Neural cell (in vitro differentiated cells): ENCODE results near the gene PERCC1.

Experiments used
- CTCF ChIP-seq: fragments of 450-650 bp; IDR thresholded peaks from 2 replicates; pipeline ENCODE4 v1.5.1; 2014; ENCODE audit warnings: antibody characterized with exemption, mild to moderate bottlenecking, moderate library complexity; ENCODE audit not compliant: poor library complexity, severe bottlenecking
- EP300 ChIP-seq: fragments of 450-650 bp; conservative IDR thresholded peaks from 2 replicates; pipeline ENCODE4 v1.6.1; 2014; ENCODE audit warnings: antibody characterized with exemption, mild to moderate bottlenecking, moderate library complexity; ENCODE audit not compliant: poor library complexity, severe bottlenecking
- MXI1 ChIP-seq: fragments of 450-650 bp; conservative IDR thresholded peaks from 2 replicates; pipeline ENCODE4 v1.6.1; 2014; ENCODE audit warnings: antibody characterized with exemption, mild to moderate bottlenecking; ENCODE audit not compliant: poor library complexity, severe bottlenecking
- POLR2AphosphoS5 ChIP-seq: IDR thresholded peaks from 2 replicates; pipeline ENCODE4 v1.6.1; 2012
- RAD21 ChIP-seq: fragments of 450-650 bp; conservative IDR thresholded peaks from 2 replicates; pipeline ENCODE4 v1.6.1; 2014; ENCODE audit warnings: antibody characterized with exemption, mild to moderate bottlenecking, moderate library complexity
- TAF1 ChIP-seq: IDR thresholded peaks from 2 replicates; pipeline ENCODE4 v1.6.1; 2012; ENCODE audit warnings: low read depth

GRCh38 chr16:1420111-1420539 lies 10.8 kb upstream of the PERCC1 start:
- TF ChIP-seq EP300 (no peak), POLR2AphosphoS5 (no peak), CTCF (no peak), RAD21 (no peak), TAF1 (no peak), MXI1 (no peak)
